Activated CD8-positive, alpha-beta memory T cell treated with anti-CD3 and anti-CD28 coated beads, Interleukin-2, amount 50 U/mL, for 4 hours (primary cell): ENCODE data around the gene RNF152.

Experiments
- DNase-seq: peaks from one replicate; pipeline ENCODE4 v3.0.0-alpha.2; 2020

RNF152 gene

GRCh38 chr18:61892683-61893308, at the start of gene RNF152:
RNF152 (minus strand) TSS chr18:61893007; CDS start chr18:61816463, 76,544 bp downstream.
- peak; percentile 50 for DNase-seq

- no peak for DNase-seq
These were observed 49.2 kb upstream of the RNF152 start for GRCh38 chr18:61941948-61942471.

- DNase-seq, result no peak
These were observed 46.4 kb upstream of the RNF152 start for GRCh38 chr18:61939046-61939674.

- no peak for DNase-seq
These were observed 42.6 kb upstream of the RNF152 start for GRCh38 chr18:61935362-61935761.

GRCh38 chr18:61931654-61932379, 39.0 kb upstream of the RNF152 start:
- no peak for DNase-seq

GRCh38 chr18:61929881-61930640, 37.3 kb upstream of the RNF152 start:
- DNase-seq, result no peak

- no peak for DNase-seq
These were observed 33.7 kb upstream of the RNF152 start for GRCh38 chr18:61926532-61926931.

GRCh38 chr18:61924550-61924949, 31.7 kb upstream of the RNF152 start:
- DNase-seq, result no peak

- DNase-seq, result no peak
These were observed 29.6 kb upstream of the RNF152 start for GRCh38 chr18:61922435-61922834.

GRCh38 chr18:61921621-61922235, 28.9 kb upstream of the RNF152 start:
- no peak for DNase-seq

- no peak for DNase-seq
These were observed 25.0 kb upstream of the RNF152 start for GRCh38 chr18:61917818-61918217.

- DNase-seq, result no peak
These were observed 19.7 kb upstream of the RNF152 start for GRCh38 chr18:61912476-61912875.

GRCh38 chr18:61910101-61910500, 17.3 kb upstream of the RNF152 start:
- DNase-seq, result no peak

- DNase-seq, result no peak
These were observed 15.9 kb upstream of the RNF152 start for GRCh38 chr18:61908661-61909060.

- peak; percentile 43 for DNase-seq
These were observed 8.6 kb upstream of the RNF152 start for GRCh38 chr18:61901323-61901986.

- DNase-seq, result no peak
These were observed 7.9 kb upstream of the RNF152 start for GRCh38 chr18:61900504-61901281.

GRCh38 chr18:61898640-61899101, 5.9 kb upstream of the RNF152 start:
- no peak for DNase-seq

- DNase-seq, result no peak
These were observed 4.0 kb upstream of the RNF152 start for GRCh38 chr18:61896757-61897156.

GRCh38 chr18:61896118-61896517, 3.3 kb upstream of the RNF152 start:
- no peak for DNase-seq

- no peak for DNase-seq
These were observed 2.1 kb upstream of the RNF152 start for GRCh38 chr18:61894751-61895524.
